ENCODE results near the gene BCL2L12. TPM values are rescaled to one million over a fixed set of nuclear protein-coding genes. Genes with fewer than 3 reads are reported as not detected.

BCL2L12 gene
- total and polyA plus RNA-seq, 4 donors = 1.6 to 15.7 (median 6.8) TPM

DNA sequence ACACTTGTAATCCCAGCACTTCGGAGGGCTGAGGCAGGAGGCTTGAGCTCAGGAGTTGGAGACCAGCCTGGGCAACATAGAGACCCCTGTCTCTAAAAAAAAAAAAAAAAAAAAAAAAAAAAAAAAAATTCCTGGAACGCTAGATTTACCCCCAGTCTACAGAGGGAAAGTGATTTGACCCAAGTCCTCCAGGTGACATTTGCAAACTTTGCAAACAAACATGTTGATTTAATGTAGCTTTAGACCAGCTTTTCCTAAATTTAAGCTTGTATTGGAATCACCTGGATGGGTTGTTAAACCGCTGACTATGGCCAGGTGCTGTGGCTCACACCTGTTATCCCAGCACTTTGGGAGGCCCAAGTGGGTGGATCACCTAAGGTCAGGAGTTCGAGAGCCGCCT, 33.6 kb downstream of the BCL2L12 start:
- Histone ChIP-seq H3K9me3 (ENCODE audit: control insufficient read depth in 4 of 4, low read length in 3 of 4) (no peaks in the 10 kb centered on the region), H3K4me1 (ENCODE audit: control insufficient read depth in 4 of 4, insufficient read depth in 4 of 4, low read length in 3 of 4) (no peaks in the 10 kb centered on the region), H3K27me3 (ENCODE audit: control insufficient read depth in 4 of 4, insufficient read depth in 4 of 4, low read length in 3 of 4) (no peaks in the 10 kb centered on the region), H3K27ac (ENCODE audit: low read depth in 1 of 2, low read length in 2 of 2) (no peak overlapping the region), H3K36me3 (ENCODE audit: control insufficient read depth in 4 of 4, insufficient read depth in 3 of 4, low read depth in 1 of 4, low read length in 3 of 4) (no peaks in the 10 kb centered on the region), H3K4me3 (ENCODE audit: low read depth in 1 of 3, low read length in 3 of 3) (no peak overlapping the region), H3K9ac (ENCODE audit: low read depth in 1 of 2, low read length in 2 of 2) (no peak overlapping the region)
- WGBS = 85% methylated on average over 5 of the region's 5 CpGs
- TF ChIP-seq, protein P1, sequence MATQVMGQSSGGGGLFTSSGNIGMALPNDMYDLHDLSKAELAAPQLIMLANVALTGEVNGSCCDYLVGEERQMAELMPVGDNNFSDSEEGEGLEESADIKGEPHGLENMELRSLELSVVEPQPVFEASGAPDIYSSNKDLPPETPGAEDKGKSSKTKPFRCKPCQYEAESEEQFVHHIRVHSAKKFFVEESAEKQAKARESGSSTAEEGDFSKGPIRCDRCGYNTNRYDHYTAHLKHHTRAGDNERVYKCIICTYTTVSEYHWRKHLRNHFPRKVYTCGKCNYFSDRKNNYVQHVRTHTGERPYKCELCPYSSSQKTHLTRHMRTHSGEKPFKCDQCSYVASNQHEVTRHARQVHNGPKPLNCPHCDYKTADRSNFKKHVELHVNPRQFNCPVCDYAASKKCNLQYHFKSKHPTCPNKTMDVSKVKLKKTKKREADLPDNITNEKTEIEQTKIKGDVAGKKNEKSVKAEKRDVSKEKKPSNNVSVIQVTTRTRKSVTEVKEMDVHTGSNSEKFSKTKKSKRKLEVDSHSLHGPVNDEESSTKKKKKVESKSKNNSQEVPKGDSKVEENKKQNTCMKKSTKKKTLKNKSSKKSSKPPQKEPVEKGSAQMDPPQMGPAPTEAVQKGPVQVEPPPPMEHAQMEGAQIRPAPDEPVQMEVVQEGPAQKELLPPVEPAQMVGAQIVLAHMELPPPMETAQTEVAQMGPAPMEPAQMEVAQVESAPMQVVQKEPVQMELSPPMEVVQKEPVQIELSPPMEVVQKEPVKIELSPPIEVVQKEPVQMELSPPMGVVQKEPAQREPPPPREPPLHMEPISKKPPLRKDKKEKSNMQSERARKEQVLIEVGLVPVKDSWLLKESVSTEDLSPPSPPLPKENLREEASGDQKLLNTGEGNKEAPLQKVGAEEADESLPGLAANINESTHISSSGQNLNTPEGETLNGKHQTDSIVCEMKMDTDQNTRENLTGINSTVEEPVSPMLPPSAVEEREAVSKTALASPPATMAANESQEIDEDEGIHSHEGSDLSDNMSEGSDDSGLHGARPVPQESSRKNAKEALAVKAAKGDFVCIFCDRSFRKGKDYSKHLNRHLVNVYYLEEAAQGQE (IDR thresholded peaks at IDR 0.05) = no peak
- TF ChIP-seq EGR1 (IDR thresholded peaks at IDR 0.05; ENCODE audit: low read depth in 2 of 2) (no peak), CTCF (IDR thresholded peaks at IDR 0.05; ENCODE audit: low read depth, low read length, missing input control) (no peak), ATF3 (IDR thresholded peaks at IDR 0.05) (no peak), FOXA1 (IDR thresholded peaks at IDR 0.05) (no peak), JUND (IDR thresholded peaks at IDR 0.05) (no peak), HNF4A (conservative IDR thresholded peaks at IDR 0.05) (no peak)
- no peak for DNase-seq (ENCODE audit: low spot score)

DNA sequence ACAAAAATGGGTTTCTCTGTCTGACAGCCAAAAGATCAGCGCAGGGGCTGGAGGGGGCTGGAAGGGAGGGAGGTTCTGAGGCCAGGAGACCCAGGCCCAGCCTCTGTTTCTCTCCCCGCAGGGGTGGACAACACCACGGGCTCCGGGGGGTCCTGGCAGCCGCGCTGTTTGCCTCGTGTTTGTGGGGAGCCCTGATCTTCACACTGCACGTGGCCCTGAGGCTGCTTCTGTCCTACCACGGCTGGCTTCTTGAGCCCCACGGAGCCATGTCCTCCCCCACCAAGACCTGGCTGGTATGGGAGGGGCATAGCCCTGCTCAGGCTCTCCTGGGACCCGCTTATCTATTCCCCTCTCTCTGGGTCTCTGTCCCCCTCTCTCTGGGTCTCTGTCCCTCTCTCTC, 34.8 kb downstream of the BCL2L12 start:
- TF ChIP-seq SP1 (IDR thresholded peaks at IDR 0.05) (no peak), CTCF (IDR thresholded peaks at IDR 0.05; ENCODE audit: low read depth, low read length, missing input control) (no peak), JUND (IDR thresholded peaks at IDR 0.05) (no peak), FOXA2 (IDR thresholded peaks at IDR 0.05) (no peak), NR2F2 (IDR thresholded peaks at IDR 0.05) (no peak), HNF4G (IDR thresholded peaks at IDR 0.05) (no peak), TAF1 (conservative IDR thresholded peaks at IDR 0.05) (no peak), HNF4A (conservative IDR thresholded peaks at IDR 0.05) (no peak), ATF3 (IDR thresholded peaks at IDR 0.05) (no peak), GABPA (IDR thresholded peaks at IDR 0.05 in 1 of 2, conservative IDR thresholded peaks at IDR 0.05 in 1 of 2) (no peak), FOXA1 (IDR thresholded peaks at IDR 0.05) (no peak), YY1 (IDR thresholded peaks at IDR 0.05) (no peak), RXRA (IDR thresholded peaks at IDR 0.05) (no peak), RAD21 (IDR thresholded peaks at IDR 0.05) (no peak), MAX (IDR thresholded peaks at IDR 0.05) (no peak), EGR1 (IDR thresholded peaks at IDR 0.05; ENCODE audit: low read depth in 2 of 2) (no peak)
- TF ChIP-seq, protein P1 (IDR thresholded peaks at IDR 0.05) = no peak
- TF ChIP-seq, protein P2, sequence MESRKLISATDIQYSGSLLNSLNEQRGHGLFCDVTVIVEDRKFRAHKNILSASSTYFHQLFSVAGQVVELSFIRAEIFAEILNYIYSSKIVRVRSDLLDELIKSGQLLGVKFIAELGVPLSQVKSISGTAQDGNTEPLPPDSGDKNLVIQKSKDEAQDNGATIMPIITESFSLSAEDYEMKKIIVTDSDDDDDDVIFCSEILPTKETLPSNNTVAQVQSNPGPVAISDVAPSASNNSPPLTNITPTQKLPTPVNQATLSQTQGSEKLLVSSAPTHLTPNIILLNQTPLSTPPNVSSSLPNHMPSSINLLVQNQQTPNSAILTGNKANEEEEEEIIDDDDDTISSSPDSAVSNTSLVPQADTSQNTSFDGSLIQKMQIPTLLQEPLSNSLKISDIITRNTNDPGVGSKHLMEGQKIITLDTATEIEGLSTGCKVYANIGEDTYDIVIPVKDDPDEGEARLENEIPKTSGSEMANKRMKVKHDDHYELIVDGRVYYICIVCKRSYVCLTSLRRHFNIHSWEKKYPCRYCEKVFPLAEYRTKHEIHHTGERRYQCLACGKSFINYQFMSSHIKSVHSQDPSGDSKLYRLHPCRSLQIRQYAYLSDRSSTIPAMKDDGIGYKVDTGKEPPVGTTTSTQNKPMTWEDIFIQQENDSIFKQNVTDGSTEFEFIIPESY (IDR thresholded peaks at IDR 0.05) = no peak
- no peaks in the 10 kb centered on the region for H3K9me3 ChIP-seq (ENCODE audit: control insufficient read depth in 4 of 4, low read length in 3 of 4)
- WGBS = 55% methylated on average over 11 of the region's 11 CpGs
- H3K36me3 ChIP-seq (ENCODE audit: control insufficient read depth in 4 of 4, insufficient read depth in 3 of 4, low read depth in 1 of 4, low read length in 3 of 4) = no peaks in the 10 kb centered on the region
- no peak overlapping the region for H3K4me3 ChIP-seq (ENCODE audit: low read depth in 1 of 3, low read length in 3 of 3)
- H3K4me1 ChIP-seq (ENCODE audit: control insufficient read depth in 4 of 4, insufficient read depth in 4 of 4, low read length in 3 of 4) = no peaks in the 10 kb centered on the region
- H3K27ac ChIP-seq (ENCODE audit: low read depth in 1 of 2, low read length in 2 of 2) = no peak overlapping the region
- no peak for DNase-seq (ENCODE audit: low spot score)
- H3K27me3 ChIP-seq (ENCODE audit: control insufficient read depth in 4 of 4, insufficient read depth in 4 of 4, low read length in 3 of 4) = no peaks in the 10 kb centered on the region
- no peak overlapping the region for H3K9ac ChIP-seq (ENCODE audit: low read depth in 1 of 2, low read length in 2 of 2)
